Measurements from ENCODE around the gene MICU1.
"Not testable (repeated sequence)": the region's sequence is repeated elsewhere in the genome, so short reads cannot be mapped to it uniquely, and the experiment has no call there.

- not testable (repeated sequence) for TF ChIP-seq JUN (IDR thresholded peaks at IDR 0.05); CTCF (IDR thresholded peaks at IDR 0.05); RFX5 (IDR thresholded peaks at IDR 0.05); JUNB (IDR thresholded peaks at IDR 0.05); TFCP2L1 (CRISPR knock-in tag; IDR thresholded peaks at IDR 0.05); ZSCAN20 (CRISPR knock-in tag; IDR thresholded peaks at IDR 0.05); SREBF2 (IDR thresholded peaks at IDR 0.05); CEBPB (IDR thresholded peaks at IDR 0.05); POLR2A (IDR thresholded peaks at IDR 0.05; ENCODE audit: low read length); CHD2 (IDR thresholded peaks at IDR 0.05; ENCODE audit: low read length, partially characterized antibody); E2F6 (IDR thresholded peaks at IDR 0.05; ENCODE audit: borderline replicate concordance, low read depth)
These were observed 182.9 kb downstream of the MICU1 start for GRCh38 chr10:72442969-72443368.

Data from A549 (cell line).